Measurements from ENCODE around the gene AMBP. TPM values are rescaled to one million over a fixed set of nuclear protein-coding genes. Genes with fewer than 3 reads are reported as not detected.

AMBP gene
- polyA plus RNA-seq, 1 of the 3 experiments (the other 2 are of a cell fraction), result 0.16 TPM

DNA sequence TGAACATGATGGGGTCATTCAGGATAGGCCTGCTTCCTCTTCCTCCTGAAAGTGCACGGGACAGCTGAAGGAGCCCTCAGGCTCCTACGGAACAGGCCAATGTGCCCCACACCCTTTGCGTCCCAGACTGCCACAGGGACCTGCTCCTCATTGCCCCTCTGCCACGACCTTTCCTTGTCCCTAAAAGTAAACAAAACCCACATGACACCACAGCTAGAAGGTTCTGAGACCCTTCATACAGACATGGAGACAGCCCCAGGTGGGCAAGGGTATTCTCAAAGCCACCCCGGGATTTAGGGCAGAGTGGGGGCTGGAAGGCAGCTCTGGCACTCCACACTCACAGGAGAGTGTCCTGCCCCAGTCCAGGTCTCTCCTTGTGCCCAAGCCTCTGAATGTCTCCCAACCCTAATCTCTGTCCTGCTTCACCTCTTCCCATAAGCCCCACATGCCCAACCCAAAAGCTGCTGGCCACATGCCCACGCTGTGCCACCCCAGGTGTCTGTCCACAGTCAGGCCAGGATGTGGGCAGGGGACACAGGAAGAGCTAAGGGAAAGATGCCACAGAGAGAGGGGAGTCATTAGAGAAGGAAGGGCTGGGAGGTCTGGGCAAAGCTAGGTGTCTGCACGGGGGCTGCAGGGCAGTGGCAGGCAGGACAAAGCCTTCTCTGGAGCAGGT lies 800 bp downstream of the AMBP start:
- no peaks in the 10 kb centered on the region; a peak in 1 of 4 replicates for H3K4me1 ChIP-seq (ENCODE audit: control insufficient read depth in 1 of 2, insufficient read depth in 2 of 2, low read depth in 1 of 2, low read length in 1 of 2)
- H3K4me3 ChIP-seq (ENCODE audit: low read depth in 2 of 2, low read length in 1 of 2), result no peak overlapping the region
- H3F3A ChIP-seq (replicated peaks; ENCODE audit: insufficient read depth), result no peaks in the 10 kb centered on the region
- H3K9me2 ChIP-seq, result no peaks in the 10 kb centered on the region
- H3K9me3 ChIP-seq, result no peaks in the 10 kb centered on the region
- H3K27ac ChIP-seq (ENCODE audit: low read depth in 2 of 2, low read length in 1 of 2), result no peak overlapping the region
- H2AFZ ChIP-seq (ENCODE audit: low read depth), result no peak overlapping the region
- H3K36me3 ChIP-seq (replicated peaks in 1 of 2; ENCODE audit: control insufficient read depth in 1 of 2, insufficient read depth in 2 of 2, low read length in 1 of 2), result no peaks in the 10 kb centered on the region
- H4K20me1 ChIP-seq (ENCODE audit: insufficient read depth), result no peaks in the 10 kb centered on the region
- H3K79me2 ChIP-seq (ENCODE audit: insufficient read depth), result no peaks in the 10 kb centered on the region
- TF ChIP-seq RFX5 (IDR thresholded peaks at IDR 0.05; ENCODE audit: low read length) (no peak), RCOR1 (IDR thresholded peaks at IDR 0.05; ENCODE audit: low read length) (no peak), NRF1 (IDR thresholded peaks at IDR 0.05; ENCODE audit: low read depth, low read length) (no peak), TCF12 (IDR thresholded peaks at IDR 0.05) (no peak), TAF1 (IDR thresholded peaks at IDR 0.05; ENCODE audit: borderline replicate concordance, low read depth, low read length) (no peak), GATA2 (CRISPR knock-in tag; IDR thresholded peaks at IDR 0.05) (no peak), MEF2A (IDR thresholded peaks at IDR 0.05; ENCODE audit: borderline replicate concordance, low read depth) (no peak), MXI1 (IDR thresholded peaks at IDR 0.05; ENCODE audit: low read depth, low read length) (no peak), FOXM1 (IDR thresholded peaks at IDR 0.05; ENCODE audit: low read depth) (no peak), EP300 (IDR thresholded peaks at IDR 0.05; ENCODE audit: borderline replicate concordance in 1 of 2, low read depth in 1 of 2, low read length in 1 of 2) (no peak), FOSL2 (IDR thresholded peaks at IDR 0.05; ENCODE audit: borderline replicate concordance, low read depth) (no peak), TEAD4 (IDR thresholded peaks at IDR 0.05; ENCODE audit: borderline replicate concordance, insufficient read depth) (no peak), CHD2 (IDR thresholded peaks at IDR 0.05; ENCODE audit: low read length, partially characterized antibody) (no peak), JUND (IDR thresholded peaks at IDR 0.05) (no peak)
- TF ChIP-seq, protein P1, sequence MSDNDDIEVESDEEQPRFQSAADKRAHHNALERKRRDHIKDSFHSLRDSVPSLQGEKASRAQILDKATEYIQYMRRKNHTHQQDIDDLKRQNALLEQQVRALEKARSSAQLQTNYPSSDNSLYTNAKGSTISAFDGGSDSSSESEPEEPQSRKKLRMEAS (IDR thresholded peaks at IDR 0.05; ENCODE audit: low read depth), result no peak
- TF ChIP-seq, protein P2, sequence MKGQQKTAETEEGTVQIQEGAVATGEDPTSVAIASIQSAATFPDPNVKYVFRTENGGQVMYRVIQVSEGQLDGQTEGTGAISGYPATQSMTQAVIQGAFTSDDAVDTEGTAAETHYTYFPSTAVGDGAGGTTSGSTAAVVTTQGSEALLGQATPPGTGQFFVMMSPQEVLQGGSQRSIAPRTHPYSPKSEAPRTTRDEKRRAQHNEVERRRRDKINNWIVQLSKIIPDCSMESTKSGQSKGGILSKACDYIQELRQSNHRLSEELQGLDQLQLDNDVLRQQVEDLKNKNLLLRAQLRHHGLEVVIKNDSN (IDR thresholded peaks at IDR 0.05; ENCODE audit: borderline replicate concordance, low read depth), result no peak
- WGBS (ENCODE audit: low lambda C conversion rate), result 61% methylated on average over 7 of the region's 7 CpGs
- no peak for DNase-seq
- H3K9ac ChIP-seq, result no peak overlapping the region
- CTCF ChIA-PET, result interaction anchor here (0.7 to 4.2 kb wide), 8 partner anchors 31 to 269 kb away, joined by 3 to 34 read pairs (median 4); partner anchors contain the start of gene COL27A1
- POLR2A ChIA-PET, result no interaction called here
- H3K4me2 ChIP-seq, result no peak overlapping the region
- peaks cover 7% of the 10 kb centered on the region; the same call in 1 of the 2 replicates for H3K27me3 ChIP-seq (ENCODE audit: insufficient read depth)
